ENCODE data around the gene FLRT2. TPM values are rescaled to one million over a fixed set of nuclear protein-coding genes. Genes with fewer than 3 reads are reported as not detected.

Gene FLRT2
- total RNA-seq, 1 experiment from 2014 or later: under 0.01 TPM

- DNase-seq (ENCODE audit: low read depth): no peak
Measured at GRCh38 chr14:85596562-85596961, 66.6 kb downstream of the FLRT2 start.

GRCh38 chr14:85597701-85598100, 67.8 kb downstream of the FLRT2 start:
- no peak for DNase-seq (ENCODE audit: low read depth)

- no peak for DNase-seq (ENCODE audit: low read depth)
Measured at GRCh38 chr14:85599939-85600338, 70.0 kb downstream of the FLRT2 start.

GRCh38 chr14:85601246-85601645, 71.3 kb downstream of the FLRT2 start:
- no peak for DNase-seq (ENCODE audit: low read depth)

GRCh38 chr14:85601690-85602089, 71.7 kb downstream of the FLRT2 start:
- DNase-seq (ENCODE audit: low read depth): no peak

- no peak for DNase-seq (ENCODE audit: low read depth)
Measured at GRCh38 chr14:85602345-85602744, 72.4 kb downstream of the FLRT2 start.

GRCh38 chr14:85604021-85604420, 74.1 kb downstream of the FLRT2 start:
- DNase-seq (ENCODE audit: low read depth): no peak

GRCh38 chr14:85604714-85605113, 74.8 kb downstream of the FLRT2 start:
- DNase-seq (ENCODE audit: low read depth): no peak

- DNase-seq (ENCODE audit: low read depth): no peak
Measured at GRCh38 chr14:85607651-85608081, 77.7 kb downstream of the FLRT2 start.

- no peak for DNase-seq (ENCODE audit: low read depth)
Measured at GRCh38 chr14:85613496-85613895, 83.6 kb downstream of the FLRT2 start.

GRCh38 chr14:85616386-85616885, 86.5 kb downstream of the FLRT2 start:
- DNase-seq (ENCODE audit: low read depth): no peak

GRCh38 chr14:85616886-85617285, 86.9 kb downstream of the FLRT2 start:
- no peak for DNase-seq (ENCODE audit: low read depth)

GRCh38 chr14:85617791-85618190, 87.8 kb downstream of the FLRT2 start:
- no peak for DNase-seq (ENCODE audit: low read depth)

- no peak for DNase-seq (ENCODE audit: low read depth)
Measured at GRCh38 chr14:85618390-85618789, 88.4 kb downstream of the FLRT2 start.

GRCh38 chr14:85618978-85619377, 89.0 kb downstream of the FLRT2 start:
- no peak for DNase-seq (ENCODE audit: low read depth)

- no peak for DNase-seq (ENCODE audit: low read depth)
Measured at GRCh38 chr14:85619851-85620250, 89.9 kb downstream of the FLRT2 start.

- DNase-seq (ENCODE audit: low read depth): no peak
Measured at GRCh38 chr14:85620947-85621346, 91.0 kb downstream of the FLRT2 start.

- no peak for DNase-seq (ENCODE audit: low read depth)
Measured at GRCh38 chr14:85622106-85622505, 92.2 kb downstream of the FLRT2 start.

GRCh38 chr14:85622986-85623685, 93.2 kb downstream of the FLRT2 start:
- DNase-seq (ENCODE audit: low read depth): no peak

GRCh38 chr14:85625925-85626585, 96.1 kb downstream of the FLRT2 start:
- no peak for DNase-seq (ENCODE audit: low read depth)

GRCh38 chr14:85634205-85634604, 104.3 kb downstream of the FLRT2 start:
- no peak for DNase-seq (ENCODE audit: low read depth)

GRCh38 chr14:85644211-85644610, 114.3 kb downstream of the FLRT2 start:
- DNase-seq (ENCODE audit: low read depth): no peak

GRCh38 chr14:85653029-85653428, 123.1 kb downstream of the FLRT2 start:
- DNase-seq (ENCODE audit: low read depth): no peak

Data from M059J (cell line).